ENCODE results near the gene SAP30.

The SAP30 gene

GRCh38 chr4:173418639-173419038 is 47.9 kb downstream of the SAP30 start:
- no peak overlapping the region for H3K4me2 ChIP-seq (ENCODE audit: low read length)
- H3K9me3 ChIP-seq (ENCODE audit: low read length) = no peaks in the 10 kb centered on the region
- no peak overlapping the region for H2AFZ ChIP-seq (ENCODE audit: low read length)
- H3K4me1 ChIP-seq (ENCODE audit: insufficient read depth, low read length, severe bottlenecking) = no peaks in the 10 kb centered on the region
- H3K4me3 ChIP-seq (ENCODE audit: low read depth, low read length, poor library complexity, severe bottlenecking) = no peak overlapping the region
- H3K9ac ChIP-seq (ENCODE audit: low read length) = no peak overlapping the region
- H4K20me1 ChIP-seq (ENCODE audit: insufficient read depth, low read length) = no peaks in the 10 kb centered on the region
- TF ChIP-seq EZH2 (IDR thresholded peaks at IDR 0.05; ENCODE audit: borderline replicate concordance, low read length) = no peak
- no peak for TF ChIP-seq CTCF (IDR thresholded peaks at IDR 0.05; ENCODE audit: low read length)
- no peaks in the 10 kb centered on the region for H3K9me2 ChIP-seq (ENCODE audit: low read depth, low read length)
- no peak overlapping the region for H3K27ac ChIP-seq (ENCODE audit: low read depth, low read length, poor library complexity, severe bottlenecking)
- H3F3A ChIP-seq (ENCODE audit: insufficient read depth, low read length) = no peaks in the 10 kb centered on the region
- no peaks in the 10 kb centered on the region for H3K27me3 ChIP-seq (ENCODE audit: insufficient read depth, low read length)
- no peaks in the 10 kb centered on the region for H3K79me2 ChIP-seq (ENCODE audit: insufficient read depth, low read length)
- H3K36me3 ChIP-seq (ENCODE audit: insufficient read depth, low read length) = no peaks in the 10 kb centered on the region

GRCh38 chr4:173420324-173420752 is 49.6 kb downstream of the SAP30 start:
- no peaks in the 10 kb centered on the region for H3F3A ChIP-seq (ENCODE audit: insufficient read depth, low read length)
- no peaks in the 10 kb centered on the region for H4K20me1 ChIP-seq (ENCODE audit: insufficient read depth, low read length)
- H3K9me3 ChIP-seq (ENCODE audit: low read length) = no peaks in the 10 kb centered on the region
- TF ChIP-seq EZH2 (IDR thresholded peaks at IDR 0.05; ENCODE audit: borderline replicate concordance, low read length) (no peak), CTCF (IDR thresholded peaks at IDR 0.05; ENCODE audit: low read length) (peak; percentile 53)
- H3K9ac ChIP-seq (ENCODE audit: low read length) = no peak overlapping the region
- no peak overlapping the region for H3K4me3 ChIP-seq (ENCODE audit: low read depth, low read length, poor library complexity, severe bottlenecking)
- H3K9me2 ChIP-seq (ENCODE audit: low read depth, low read length) = no peaks in the 10 kb centered on the region
- H3K27me3 ChIP-seq (ENCODE audit: insufficient read depth, low read length) = no peaks in the 10 kb centered on the region
- H3K36me3 ChIP-seq (ENCODE audit: insufficient read depth, low read length) = no peaks in the 10 kb centered on the region
- H2AFZ ChIP-seq (ENCODE audit: low read length) = no peak overlapping the region
- H3K27ac ChIP-seq (ENCODE audit: low read depth, low read length, poor library complexity, severe bottlenecking) = no peak overlapping the region
- H3K4me2 ChIP-seq (ENCODE audit: low read length) = no peak overlapping the region
- H3K79me2 ChIP-seq (ENCODE audit: insufficient read depth, low read length) = no peaks in the 10 kb centered on the region
- no peaks in the 10 kb centered on the region for H3K4me1 ChIP-seq (ENCODE audit: insufficient read depth, low read length, severe bottlenecking)

GRCh38 chr4:173420801-173421200 is 50.0 kb downstream of the SAP30 start:
- no peak overlapping the region for H3K27ac ChIP-seq (ENCODE audit: low read depth, low read length, poor library complexity, severe bottlenecking)
- no peaks in the 10 kb centered on the region for H3K9me2 ChIP-seq (ENCODE audit: low read depth, low read length)
- H3K79me2 ChIP-seq (ENCODE audit: insufficient read depth, low read length) = no peaks in the 10 kb centered on the region
- H3K9ac ChIP-seq (ENCODE audit: low read length) = no peak overlapping the region
- H4K20me1 ChIP-seq (ENCODE audit: insufficient read depth, low read length) = no peaks in the 10 kb centered on the region
- H2AFZ ChIP-seq (ENCODE audit: low read length) = no peak overlapping the region
- no peak overlapping the region for H3K4me2 ChIP-seq (ENCODE audit: low read length)
- H3K27me3 ChIP-seq (ENCODE audit: insufficient read depth, low read length) = no peaks in the 10 kb centered on the region
- H3K4me1 ChIP-seq (ENCODE audit: insufficient read depth, low read length, severe bottlenecking) = no peaks in the 10 kb centered on the region
- no peak overlapping the region for H3K4me3 ChIP-seq (ENCODE audit: low read depth, low read length, poor library complexity, severe bottlenecking)
- no peaks in the 10 kb centered on the region for H3K9me3 ChIP-seq (ENCODE audit: low read length)
- no peaks in the 10 kb centered on the region for H3K36me3 ChIP-seq (ENCODE audit: insufficient read depth, low read length)
- TF ChIP-seq CTCF (IDR thresholded peaks at IDR 0.05; ENCODE audit: low read length) = no peak
- no peak for TF ChIP-seq EZH2 (IDR thresholded peaks at IDR 0.05; ENCODE audit: borderline replicate concordance, low read length)
- H3F3A ChIP-seq (ENCODE audit: insufficient read depth, low read length) = no peaks in the 10 kb centered on the region

Measured in OCI-LY1 (cell line).